Hippocampal formation (tissue), 2 donors: ENCODE data around the gene DOP1A.
"Not testable (repeated sequence)": the region's sequence is repeated elsewhere in the genome, so short reads cannot be mapped to it uniquely, and the experiment has no call there.

Source experiments
- DNase-seq, 2 donors: peaks; one replicate each; lab custom pipeline; 2025; lab: John Stamatoyannopoulos, UW

The DOP1A gene

DNA sequence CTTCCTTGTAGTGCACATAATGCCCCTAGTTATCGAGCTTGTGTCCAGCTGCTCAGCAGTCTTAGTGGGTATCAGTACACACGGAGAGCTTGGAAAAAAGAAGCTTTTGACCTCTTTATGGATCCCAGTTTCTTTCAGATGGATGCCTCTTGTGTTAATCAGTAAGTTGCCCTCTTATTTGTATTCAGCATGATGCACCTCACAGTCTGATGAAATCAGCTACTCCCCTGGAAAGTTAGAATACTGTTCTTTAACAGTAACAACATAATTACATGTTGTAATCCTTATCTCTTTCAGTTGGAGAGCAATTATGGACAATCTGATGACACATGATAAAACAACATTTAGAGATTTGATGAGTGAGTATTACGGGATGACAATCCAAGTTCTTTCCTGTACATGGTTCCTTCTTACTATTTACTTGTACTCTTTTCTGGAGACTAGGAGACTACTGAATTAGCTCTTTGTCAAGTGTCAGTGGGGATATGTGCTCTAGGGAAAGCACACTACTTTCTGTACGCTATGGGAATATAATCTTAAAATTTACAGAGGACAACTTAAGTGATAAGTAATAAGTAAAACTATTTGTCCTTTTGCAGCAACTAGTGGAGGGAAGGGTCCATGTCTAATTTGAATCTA is 86.5 kb downstream of the DOP1A start:
- no peak for DNase-seq

DNA sequence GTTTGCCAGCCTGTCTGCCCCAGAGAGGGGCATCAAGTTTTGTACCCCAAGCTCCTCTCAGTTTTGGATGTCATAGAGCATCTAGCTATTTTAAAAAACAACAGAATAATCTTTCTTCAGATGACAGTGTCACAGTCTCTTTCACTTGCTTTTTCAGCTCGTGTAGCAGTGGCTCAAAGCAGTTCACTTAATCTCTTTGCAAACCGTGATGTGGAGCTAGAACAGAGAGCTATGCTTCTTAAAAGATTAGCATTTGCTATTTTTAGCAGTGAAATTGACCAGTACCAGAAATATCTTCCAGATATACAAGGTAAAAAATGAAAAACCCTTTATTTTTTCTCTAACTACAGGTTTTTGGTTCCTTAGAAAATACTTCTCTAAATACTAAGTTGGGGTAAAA is 88.3 kb downstream of the DOP1A start:
- no peak for DNase-seq

DNA sequence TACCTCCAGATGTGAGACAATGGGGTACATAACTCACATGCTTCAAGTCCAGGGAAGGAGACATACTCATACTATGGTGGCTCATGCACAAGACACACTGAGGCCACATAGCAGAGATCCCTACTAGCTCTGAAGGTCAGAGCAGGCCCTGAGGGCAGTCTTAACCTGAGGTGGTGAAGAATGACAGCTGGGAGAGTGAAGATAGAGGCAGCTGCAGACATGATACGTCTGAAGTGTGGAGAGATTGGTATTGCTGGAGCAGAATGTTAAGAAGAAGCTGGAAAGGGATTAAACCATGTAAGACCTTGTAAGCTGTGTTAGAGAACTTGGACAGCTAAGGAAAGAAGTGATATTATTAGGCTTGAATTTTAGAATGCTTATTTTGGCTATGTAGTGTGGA is 92.7 kb downstream of the DOP1A start:
- no peak for DNase-seq

DNA sequence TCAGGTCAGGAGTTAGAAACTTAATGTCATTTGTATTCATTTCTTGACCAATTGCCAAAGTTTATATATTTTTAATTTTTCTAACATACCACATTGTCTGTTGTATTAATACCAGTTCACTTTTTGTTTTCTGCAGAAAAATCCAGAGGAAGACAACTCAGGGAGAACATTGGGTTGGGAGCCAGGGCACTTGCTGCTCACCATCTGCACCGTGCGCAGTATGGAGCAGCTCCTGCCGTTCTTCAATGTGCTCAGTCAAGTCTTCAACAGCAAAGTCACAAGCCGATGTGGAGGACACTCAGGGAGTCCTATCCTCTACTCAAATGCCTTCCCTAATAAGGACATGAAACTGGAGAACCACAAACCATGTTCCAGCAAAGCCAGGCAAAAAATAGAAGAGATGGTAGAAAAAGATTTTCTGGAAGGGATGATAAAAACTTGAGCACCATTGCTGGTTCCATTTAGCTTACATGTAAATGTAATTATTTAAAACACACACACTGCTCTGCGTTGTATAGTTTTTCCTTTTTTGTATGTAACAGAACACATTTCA is 100.3 kb downstream of the DOP1A start:
- no peak for DNase-seq

DNA sequence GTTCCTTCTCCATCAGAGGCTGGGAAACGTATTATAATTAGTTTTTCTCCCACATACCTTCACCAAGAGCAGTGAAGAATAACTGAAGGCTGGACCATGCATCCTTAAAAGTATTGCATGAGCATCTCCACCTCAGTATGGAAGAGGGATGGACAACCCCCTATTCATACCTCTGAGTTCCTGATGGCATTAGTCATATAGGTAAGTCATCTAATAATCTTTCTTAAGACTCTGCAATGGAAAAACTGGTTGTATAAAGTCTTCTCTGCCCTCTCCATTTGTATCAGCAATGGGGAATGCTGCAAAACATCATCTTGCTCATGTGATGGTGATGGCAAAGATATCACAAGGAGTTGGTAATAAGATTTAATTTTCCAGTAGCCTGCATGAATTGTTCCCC is 101.1 kb downstream of the DOP1A start:
- DNase-seq: no peak

DNA sequence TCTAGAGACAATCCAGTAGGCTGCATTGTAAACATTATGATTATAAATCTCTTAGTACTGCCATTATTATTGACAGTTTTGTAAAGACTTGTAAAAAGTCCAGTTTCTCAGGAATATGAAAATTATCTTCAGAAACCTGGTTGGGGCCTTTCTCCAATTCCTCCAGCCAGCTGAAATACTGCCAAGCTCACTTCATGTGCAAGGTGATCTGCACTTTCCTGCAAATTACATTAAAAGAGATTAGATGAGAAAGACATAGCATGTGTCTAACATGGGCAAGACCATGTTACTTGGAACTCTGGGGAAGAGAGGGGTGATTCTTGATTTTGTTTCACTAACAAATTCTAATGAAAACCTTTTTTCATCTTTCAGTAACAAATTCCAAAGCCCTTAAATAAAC is 101.6 kb downstream of the DOP1A start:
- no peak for DNase-seq

DNA sequence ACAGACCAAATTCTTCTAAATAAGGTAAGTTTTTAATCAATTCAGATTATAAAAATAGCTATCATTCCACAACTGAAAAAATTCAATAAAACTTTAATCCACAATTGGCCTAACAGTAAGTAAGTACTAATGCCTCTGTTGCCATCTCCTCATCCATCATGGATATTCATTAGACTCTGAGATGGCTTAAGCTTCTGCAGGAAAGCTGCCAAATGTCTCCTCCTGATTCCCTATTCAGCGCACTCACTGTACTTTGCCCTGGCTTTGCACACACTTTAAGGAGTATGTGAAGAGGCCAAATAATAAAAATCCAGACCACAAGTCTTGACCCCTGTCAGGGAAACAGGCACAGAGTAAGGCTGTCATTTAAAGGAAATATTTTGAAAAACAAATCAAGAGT is 102.0 kb downstream of the DOP1A start:
- DNase-seq: no peak

DNA sequence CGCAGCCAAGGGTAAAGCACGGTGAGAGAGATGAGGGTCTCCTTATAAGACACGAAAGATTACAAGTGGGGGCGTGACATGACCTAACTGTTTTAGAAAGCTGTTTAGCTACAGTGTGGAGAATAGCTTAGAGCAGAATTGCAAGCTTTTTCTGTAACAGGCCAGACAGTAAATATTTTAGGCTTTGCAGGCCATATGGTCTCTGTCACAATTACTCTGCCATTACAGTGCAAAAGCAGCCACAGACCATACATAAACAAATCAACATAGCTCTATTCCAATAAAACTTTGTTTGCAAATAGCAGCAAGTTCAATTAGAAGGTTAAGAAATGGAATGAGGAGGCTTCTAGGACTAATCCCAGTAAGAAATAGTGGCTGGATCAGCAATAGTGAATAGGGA is 108.8 kb downstream of the DOP1A start:
- no peak for DNase-seq

DNA sequence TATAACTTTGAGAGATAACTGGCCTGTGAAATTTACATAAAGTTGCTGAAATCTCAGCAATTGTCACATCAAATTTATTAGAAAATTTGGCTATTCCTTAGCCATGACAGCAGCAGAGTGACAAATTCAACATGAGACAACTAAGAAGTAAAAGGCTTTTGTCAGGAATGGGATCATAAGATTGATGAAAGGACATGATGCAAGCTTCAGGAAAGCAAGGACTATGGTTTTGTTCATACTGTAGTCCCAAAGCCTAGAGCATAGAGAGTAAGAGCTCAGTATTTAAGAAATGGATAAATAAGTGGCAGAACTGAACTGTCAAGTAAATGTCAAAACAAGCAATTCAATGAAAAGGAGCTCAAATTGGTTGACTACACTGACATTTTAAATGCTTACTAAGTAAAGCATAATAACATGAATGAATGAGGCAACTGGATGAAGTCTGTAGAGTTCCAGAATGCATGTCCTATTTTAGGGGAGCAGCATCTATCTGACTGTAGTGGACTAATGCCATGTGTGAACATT is 113.0 kb downstream of the DOP1A start:
- no peak for DNase-seq

DNA sequence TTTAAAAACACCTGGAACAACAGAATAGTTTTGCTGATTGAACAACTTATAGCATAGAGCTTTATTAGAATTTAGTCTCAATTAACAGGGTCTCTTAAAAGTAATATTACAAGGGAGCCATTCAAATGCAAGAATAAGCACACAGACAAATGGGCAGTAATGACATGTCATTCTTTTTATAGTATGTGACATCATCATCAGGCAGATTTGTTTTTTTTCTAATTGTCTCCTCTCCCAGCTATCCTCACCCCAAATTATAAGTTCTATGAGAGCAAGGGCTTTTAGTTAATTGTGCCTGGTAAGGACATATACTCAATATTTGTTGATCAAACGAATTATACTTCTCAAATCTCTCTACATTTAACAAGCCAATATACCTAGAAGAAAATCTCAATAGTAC is 114.6 kb downstream of the DOP1A start:
- DNase-seq: no peak

DNA sequence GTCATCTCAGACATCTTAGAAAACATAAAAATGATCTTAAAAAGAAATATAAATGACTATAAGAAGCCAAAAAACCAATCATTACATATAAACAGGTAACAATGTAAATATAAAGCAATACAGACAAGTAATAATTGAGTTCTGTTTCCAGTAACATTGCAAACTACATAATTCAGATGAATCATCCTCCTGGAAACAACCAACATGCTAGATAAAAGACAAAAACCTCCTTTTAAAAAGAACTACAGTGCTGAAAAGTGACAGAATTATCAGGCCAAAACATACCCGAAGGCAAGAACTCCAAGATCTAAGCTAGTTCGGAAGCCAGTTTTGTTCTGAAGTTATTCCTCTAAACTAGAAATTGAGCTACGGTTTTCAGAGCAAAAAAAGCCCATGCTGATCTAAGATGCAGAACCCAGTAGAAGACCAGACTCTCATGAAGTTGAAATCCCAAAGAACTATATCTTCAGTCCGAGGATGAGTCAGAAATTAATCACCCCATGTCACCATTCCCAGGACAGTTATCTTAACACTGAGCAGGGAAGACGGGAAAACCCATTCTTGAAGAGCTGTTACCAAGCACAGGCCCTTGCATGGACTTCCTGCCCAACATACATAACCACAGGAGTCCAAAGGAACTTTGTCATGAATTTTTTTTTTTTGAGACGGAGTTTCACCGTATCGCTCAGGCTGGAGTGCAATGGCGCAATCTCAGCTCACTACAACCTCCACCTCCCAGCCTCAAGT is 115.8 kb downstream of the DOP1A start:
- DNase-seq: no peak

DNA sequence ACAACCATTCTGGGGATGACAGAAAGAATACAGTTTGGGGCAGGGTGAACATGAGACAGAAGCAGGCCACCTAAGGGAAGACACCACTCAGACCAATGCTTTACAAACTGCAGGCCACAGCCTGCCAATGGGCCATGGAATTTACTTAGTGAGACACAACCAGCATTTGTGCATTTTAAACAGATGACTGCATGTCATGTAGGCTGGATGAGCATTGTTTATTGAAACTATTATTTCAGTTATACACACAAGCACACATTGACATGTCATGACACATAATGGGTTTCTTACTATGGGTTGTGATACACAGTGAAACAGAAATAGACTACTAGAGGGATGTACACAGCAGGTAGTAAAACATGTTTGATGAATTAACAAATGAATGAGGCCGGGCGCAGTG is 117.6 kb downstream of the DOP1A start:
- no peak for DNase-seq

DNA sequence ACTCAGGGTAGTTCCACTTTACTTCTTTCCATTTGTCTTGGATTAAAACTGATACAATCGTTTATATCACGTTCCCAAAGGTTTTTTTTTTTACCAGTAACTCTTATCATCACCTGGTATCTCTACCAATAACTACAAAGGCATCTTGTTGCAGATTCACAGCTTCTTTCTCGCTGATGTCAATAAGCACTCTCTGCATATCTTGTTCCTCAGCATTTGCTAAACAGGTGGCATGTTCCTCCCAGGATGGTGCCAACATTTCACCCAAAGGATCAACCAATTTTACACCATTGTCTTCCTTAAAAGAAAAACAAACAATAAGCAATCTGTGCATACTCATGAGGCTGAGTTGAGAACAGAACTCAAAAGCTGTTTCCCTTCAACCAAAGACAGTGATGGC is 121.0 kb downstream of the DOP1A start:
- no peak for DNase-seq

DNA sequence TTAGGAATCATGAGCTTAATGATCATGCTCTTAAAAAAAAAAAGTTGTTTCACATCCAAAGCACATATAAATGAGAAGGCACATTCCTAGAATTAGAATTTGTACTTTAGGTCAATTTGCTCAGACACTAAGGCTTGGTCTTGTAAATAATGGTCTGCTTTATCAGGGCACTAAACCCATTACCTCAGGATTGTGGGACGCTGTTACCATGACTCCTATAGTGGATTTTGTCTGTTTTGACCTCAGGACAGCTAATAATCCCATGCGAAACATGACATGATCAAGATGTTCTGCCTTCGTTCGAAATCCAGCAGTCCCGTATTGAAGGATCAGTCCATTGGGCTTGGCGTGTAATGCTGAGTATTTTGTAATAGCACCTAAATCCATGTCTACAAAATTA is 123.2 kb downstream of the DOP1A start:
- DNase-seq: no peak

DNA sequence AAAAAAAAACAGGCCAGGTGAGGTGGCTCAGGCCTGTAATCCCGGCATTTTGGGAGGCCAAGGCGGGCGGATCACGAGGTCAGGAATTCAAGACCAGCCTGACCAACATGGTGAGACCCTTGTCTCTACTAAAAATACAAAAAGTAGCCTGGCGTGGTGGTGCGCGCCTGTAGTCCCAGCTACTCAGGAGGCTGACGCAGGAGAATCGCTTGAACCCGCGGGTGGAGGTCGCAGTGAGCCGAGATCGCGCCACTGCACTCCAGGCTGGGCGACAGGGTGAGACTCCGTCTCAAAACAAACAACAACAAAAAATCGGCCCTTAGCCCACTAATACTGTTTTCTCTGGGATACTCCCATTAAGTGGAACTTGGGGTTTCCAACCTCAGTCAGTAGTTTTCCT is 124.5 kb downstream of the DOP1A start:
- not testable (repeated sequence) for DNase-seq

DNA sequence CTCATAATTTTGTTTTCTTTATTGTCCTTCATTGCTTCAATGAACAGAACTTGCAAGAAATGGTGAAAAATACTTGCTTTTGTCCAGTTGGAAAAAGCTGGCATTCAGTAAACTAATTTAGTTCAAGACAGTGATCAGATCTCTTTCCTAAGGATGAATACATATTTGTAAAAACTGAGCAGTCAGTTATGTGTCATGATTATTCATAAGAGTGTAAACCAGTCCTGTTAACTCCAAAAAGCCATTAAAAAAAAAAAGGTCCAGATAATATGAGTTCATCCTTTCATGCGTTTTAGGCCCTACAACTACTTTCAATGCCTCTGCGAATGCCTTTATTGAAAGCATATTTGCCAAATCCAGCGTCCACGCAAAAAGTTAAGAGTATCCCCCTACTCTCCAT is 125.0 kb downstream of the DOP1A start:
- DNase-seq: no peak

DNA sequence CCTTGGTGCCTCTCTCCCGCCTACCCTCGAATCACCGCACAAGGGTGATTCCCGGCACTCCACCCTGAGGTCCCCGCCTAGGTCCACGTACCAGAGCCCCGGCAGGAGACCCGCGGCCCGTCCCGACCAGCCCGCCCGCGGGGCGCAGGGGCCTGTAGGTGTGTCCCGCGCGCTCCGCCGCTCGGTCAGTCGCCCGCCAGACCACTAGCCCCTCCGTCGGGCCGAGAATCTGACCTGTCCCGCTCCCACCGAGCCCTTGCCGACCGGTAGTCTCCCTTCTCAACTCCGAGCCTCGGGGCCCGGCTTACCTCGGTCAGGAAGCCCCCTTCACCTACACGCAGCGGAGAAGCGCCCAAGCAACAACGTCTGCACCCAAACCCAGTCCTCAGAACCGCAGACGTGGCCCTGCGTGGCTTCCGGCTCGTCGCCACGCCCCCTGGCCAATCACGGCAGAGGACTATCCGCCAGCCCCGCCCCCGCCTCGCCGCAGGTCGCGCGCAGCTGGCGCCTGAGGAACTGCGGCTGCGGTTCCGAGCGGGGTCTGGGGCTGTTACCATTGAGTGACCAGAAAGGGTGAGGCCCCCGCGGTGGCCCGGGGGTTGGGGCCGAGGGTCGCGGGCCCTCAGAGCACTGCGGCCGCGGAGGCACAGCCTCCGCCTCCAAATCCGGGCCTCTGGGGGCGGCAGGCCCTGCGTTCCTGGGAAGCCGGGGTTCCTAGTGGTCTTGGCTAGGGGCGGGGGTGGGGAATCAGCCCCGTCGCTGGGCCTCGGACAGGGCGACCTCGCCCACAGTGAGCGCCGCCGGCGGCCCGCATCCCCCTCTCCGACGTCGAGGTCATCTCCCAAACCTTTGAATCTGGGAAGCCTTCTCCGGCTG is 125.6 kb downstream of the DOP1A start, which contains the start of the genes PGM3 and RWDD2A:
Gene PGM3 (minus strand): TSS at position 395 of the 876 bp plus-strand sequence. CDS start 2,253 bp downstream, outside the sequence.
Gene RWDD2A (plus strand): TSS at position 487 of the 876 bp plus-strand sequence. CDS start 1,095 bp downstream, outside the sequence.
- peak; percentile 89 to 90 for DNase-seq

DNA sequence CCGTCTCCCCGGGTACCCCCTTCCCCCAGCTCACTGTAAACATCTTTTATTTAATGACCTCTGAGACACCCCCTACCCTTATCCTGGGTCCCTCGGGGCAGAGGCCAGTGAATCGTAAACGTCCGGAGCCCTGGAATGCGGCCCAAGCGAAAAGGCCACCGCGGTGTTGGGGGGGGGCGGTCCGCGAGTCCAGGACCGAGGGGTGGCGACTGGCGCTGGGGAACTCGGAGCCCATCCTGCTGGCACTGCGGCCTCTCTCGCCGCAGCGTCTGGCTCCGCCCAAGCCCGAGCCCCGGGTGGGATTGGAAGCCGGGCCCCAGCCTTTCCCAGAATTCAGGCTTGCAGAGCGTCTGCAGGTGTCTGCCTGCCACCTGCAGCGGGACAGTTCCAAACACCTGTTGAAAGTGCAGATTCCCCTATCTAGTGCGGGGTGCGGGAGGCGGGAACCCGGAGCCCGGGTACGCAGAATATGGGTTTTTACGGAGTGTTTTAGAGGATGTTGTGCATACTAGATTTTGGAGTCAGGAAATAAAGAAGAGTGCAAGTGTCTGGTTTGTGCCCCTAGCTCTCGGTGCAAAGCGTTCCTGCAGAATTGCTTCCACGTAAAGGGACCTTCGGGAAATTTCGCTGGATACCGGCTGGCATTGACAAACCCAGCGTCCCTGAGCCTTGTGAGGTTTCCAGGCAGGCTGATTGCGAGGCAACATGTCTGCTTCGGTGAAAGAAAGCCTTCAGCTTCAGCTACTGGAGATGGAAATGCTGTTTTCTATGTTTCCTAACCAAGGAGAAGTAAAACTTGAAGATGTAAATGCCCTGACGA is 126.5 kb downstream of the DOP1A start:
- peak in 1 of 2 donors; percentile 54 for DNase-seq

DNA sequence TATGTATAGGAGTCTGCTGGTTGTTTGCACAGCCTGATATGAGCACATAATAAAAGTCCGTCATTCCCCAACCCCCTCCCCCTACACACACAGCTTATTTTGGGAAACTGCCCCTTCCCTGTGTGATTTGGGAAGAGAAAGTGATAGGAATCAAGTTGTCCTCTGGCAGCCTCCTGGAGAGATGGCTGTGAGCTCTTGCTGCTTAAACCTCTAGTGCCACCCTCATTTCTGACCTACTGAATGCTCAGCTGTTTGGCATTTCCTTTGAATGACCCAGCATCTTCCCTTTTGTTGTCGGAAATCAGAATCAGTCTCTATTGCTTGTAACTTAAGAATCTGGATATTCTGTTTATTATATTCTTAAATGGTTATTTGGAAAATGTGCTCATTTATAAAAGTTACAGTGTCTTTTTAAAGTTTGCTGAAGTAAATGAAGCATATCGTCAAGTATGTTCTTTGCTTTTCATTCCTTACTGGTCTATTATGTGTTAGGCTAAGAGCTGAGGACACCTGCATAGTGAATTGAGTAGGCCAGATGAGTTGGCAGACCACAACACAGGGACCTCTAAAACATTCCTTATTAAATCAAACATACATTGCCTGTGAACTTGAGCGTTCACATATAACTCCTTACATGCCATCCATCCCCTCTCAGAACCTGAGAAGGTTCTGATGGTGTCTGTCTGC is 131.2 kb downstream of the DOP1A start:
- DNase-seq: no peak

DNA sequence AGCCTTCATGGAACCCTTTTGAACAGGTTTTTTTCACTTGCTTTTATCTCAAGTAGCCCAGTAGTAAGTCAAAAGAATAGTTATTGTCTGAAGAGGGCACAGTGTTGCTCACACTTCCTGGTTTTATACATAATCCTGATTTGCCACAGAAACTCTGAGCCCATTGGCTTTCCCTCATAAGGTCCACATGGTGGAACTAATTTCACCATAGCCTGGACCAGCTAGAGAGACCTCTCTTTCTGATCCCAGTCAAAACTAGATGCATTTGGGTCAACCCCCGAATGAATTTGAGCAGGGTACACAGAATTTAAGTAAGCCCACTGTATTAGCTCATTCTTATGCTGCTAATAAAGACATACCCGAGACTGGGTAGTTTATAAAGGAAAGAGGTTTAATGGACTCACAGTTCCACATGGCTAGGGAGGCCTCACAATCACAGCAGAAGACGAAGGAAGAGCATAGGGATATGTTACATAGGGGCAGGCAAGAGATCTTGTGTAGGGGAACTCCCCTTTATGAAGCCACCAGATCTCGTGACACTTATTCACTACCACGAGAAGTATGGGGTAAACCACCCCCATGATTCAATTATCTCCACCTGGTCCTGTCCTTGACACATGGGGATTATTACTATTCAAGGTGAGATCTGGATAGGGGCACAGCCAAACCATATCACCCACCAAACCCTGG is 131.8 kb downstream of the DOP1A start:
- DNase-seq: no peak
